Natural killer cell (primary cell): ENCODE data around the gene HAAO. TPM values are rescaled to one million over a fixed set of nuclear protein-coding genes. Genes with fewer than 3 reads are reported as not detected.

ENCODE experiments used
- ATAC-seq, 3 donors: fragments of 150-1000 bp in 2 of 3; fragments of 200-7000 bp in 1 of 3; cut with Tn5 transposase; 1 replicate in 1 of 3; 2 replicates in 2 of 3; pipeline ENCODE4 v1.10.0; 2021; ENCODE audit warnings: mild to moderate bottlenecking in 2 of 3, moderate library complexity in 2 of 3
- DNase-seq, 2 donors: peaks; one replicate each; pipeline versions ENCODE4 v3.0.0 to v3.0.0-alpha.2; 2013 to 2021; ENCODE audit warnings: mixed read lengths in 1 of 2
- H3K27ac ChIP-seq: one replicate; pipeline ENCODE4 v1.5.1; 2013; ENCODE audit warnings: mild to moderate bottlenecking, low read length
- H3K27me3 ChIP-seq: one replicate; pipeline ENCODE4 v1.6.1; 2013; ENCODE audit warnings: low read length; ENCODE audit not compliant: control insufficient read depth, insufficient read depth
- H3K36me3 ChIP-seq: one replicate; pipeline ENCODE4 v1.6.1; 2013; ENCODE audit warnings: low read length; ENCODE audit not compliant: control insufficient read depth, insufficient read depth
- H3K4me1 ChIP-seq: one replicate; pipeline ENCODE4 v1.6.1; 2013; ENCODE audit warnings: low read length; ENCODE audit not compliant: control insufficient read depth, insufficient read depth
- H3K4me3 ChIP-seq: one replicate; pipeline ENCODE4 v1.5.1; 2013; ENCODE audit warnings: low read length
- H3K9me3 ChIP-seq: one replicate; pipeline ENCODE4 v1.6.1; 2013; ENCODE audit warnings: low read length; ENCODE audit not compliant: control insufficient read depth, insufficient read depth
- H3K27ac Mint-ChIP-seq, 2 donors: one replicate each; pipeline ENCODE4 v1.8.0; 2022; ENCODE audit warnings: mild to moderate bottlenecking in 2 of 2, mixed read lengths in 2 of 2, moderate library complexity in 1 of 2
- H3K27me3 Mint-ChIP-seq, 2 donors: one replicate each; pipeline ENCODE4 v1.8.0; 2022; ENCODE audit warnings: low read depth in 2 of 2, mixed read lengths in 2 of 2
- H3K36me3 Mint-ChIP-seq: one replicate; pipeline ENCODE4 v1.8.0; 2022; ENCODE audit warnings: mixed read lengths
- H3K4me1 Mint-ChIP-seq, 2 donors: one replicate each; pipeline ENCODE4 v1.8.0; 2022; ENCODE audit warnings: mixed read lengths in 2 of 2
- H3K4me3 Mint-ChIP-seq: one replicate; pipeline ENCODE4 v1.8.0; 2022; ENCODE audit warnings: mild to moderate bottlenecking, moderate library complexity, mixed read lengths
- H3K9me3 Mint-ChIP-seq, 2 donors: one replicate each; pipeline ENCODE4 v1.8.0; 2022; ENCODE audit warnings: mixed read lengths in 2 of 2
- WGBS: methylation state at CpG from one replicate; pipeline ENCODE4 v1.1.7; 2013; ENCODE audit warnings: missing lambda C conversion rate; ENCODE audit not compliant: insufficient coverage; 5-methylcytosine and 5-hydroxymethylcytosine counted together
- intact Hi-C: fragments of 100-400 bp; cut with micrococcal nuclease; formaldehyde crosslinking; loops from one replicate; pipeline ENCODE4 v1.14.2; 2022
- total RNA-seq, 4 donors: library from RNA; stranded (reverse); fragments of 120-200 nt in 1 of 4; gene quantifications; one replicate each; pipeline versions ENCODE4 v1.2.3 to v1.2.4, GENCODE V29; 2013 to 2022
- TF ChIP-seq, protein P1 (sequence below): fragments of 200-600 bp; IDR thresholded peaks from one replicate; pipeline ENCODE4 v1.8.0; 2022; ENCODE audit warnings: antibody characterized with exemption

Gene HAAO
- total RNA-seq, 3 donors from 2014 or later (not counting 1 experiment from before 2014, with no cell fraction given): 0.35 to 1.3 (median 0.68) TPM

DNA sequence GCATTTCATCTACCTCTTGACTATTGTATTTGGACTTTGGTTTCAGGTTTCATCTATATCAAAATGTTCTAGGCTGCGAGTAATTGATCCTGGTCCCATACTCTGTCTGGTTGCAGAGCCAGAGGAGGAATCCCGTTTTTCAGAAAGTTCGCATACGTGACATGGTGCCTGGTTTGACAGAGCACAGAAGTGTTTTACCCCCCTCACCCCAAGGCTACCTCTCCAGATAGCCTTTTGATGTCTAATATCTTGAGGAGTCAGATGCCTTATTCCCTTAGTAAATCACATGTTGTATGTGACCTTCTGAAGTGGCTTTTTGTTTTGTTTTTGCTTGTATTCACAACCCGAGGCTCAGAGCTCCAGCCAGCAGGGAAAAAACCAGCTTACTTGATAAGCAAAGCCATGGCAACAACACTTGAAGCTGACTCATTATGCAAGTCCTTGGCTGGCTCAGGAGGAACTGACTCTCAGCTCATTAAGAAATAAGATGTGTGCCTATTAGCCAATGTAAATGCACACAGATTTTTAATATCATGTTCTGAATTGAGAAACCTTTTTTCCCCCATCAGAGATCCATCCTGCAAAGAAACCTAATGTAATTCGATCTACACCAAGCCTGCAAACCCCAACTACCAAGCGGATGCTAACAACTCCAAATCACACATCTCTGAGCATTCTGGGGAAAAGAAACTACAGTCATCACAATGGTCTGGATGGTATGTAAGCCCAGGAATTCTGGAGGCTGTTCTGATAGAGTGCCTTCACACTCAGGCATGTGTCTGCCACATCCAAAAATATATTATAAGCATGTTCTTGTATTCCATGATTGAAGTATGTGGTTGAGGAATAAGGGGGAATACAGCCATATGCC, 69.8 kb downstream of the HAAO start:
- Histone ChIP-seq H3K4me1 (no peaks in the 10 kb centered on the region), H3K36me3 (no peaks in the 10 kb centered on the region), H3K27me3 (no peaks in the 10 kb centered on the region), H3K9me3 (no peaks in the 10 kb centered on the region), H3K4me3 (no peak overlapping the region), H3K27ac (no peak overlapping the region)
- no peaks in the 10 kb centered on the region for H3K36me3 Mint-ChIP-seq
- intact Hi-C loops: no loop called here
- peak in 1 of 2 donors; percentile 18 for DNase-seq
- TF ChIP-seq, protein P1, sequence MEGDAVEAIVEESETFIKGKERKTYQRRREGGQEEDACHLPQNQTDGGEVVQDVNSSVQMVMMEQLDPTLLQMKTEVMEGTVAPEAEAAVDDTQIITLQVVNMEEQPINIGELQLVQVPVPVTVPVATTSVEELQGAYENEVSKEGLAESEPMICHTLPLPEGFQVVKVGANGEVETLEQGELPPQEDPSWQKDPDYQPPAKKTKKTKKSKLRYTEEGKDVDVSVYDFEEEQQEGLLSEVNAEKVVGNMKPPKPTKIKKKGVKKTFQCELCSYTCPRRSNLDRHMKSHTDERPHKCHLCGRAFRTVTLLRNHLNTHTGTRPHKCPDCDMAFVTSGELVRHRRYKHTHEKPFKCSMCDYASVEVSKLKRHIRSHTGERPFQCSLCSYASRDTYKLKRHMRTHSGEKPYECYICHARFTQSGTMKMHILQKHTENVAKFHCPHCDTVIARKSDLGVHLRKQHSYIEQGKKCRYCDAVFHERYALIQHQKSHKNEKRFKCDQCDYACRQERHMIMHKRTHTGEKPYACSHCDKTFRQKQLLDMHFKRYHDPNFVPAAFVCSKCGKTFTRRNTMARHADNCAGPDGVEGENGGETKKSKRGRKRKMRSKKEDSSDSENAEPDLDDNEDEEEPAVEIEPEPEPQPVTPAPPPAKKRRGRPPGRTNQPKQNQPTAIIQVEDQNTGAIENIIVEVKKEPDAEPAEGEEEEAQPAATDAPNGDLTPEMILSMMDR: no peak
- 63% methylated on average over 5 of the region's 7 CpGs for WGBS
- H3K9me3 Mint-ChIP-seq: no peaks in the 10 kb centered on the region
- H3K4me3 Mint-ChIP-seq: no peak overlapping the region
- H3K27me3 Mint-ChIP-seq: no peaks in the 10 kb centered on the region
- H3K4me1 Mint-ChIP-seq: no peaks in the 10 kb centered on the region
- H3K27ac Mint-ChIP-seq: no peak overlapping the region
- ATAC-seq: peak in 1 of 3 donors; percentile 49

DNA sequence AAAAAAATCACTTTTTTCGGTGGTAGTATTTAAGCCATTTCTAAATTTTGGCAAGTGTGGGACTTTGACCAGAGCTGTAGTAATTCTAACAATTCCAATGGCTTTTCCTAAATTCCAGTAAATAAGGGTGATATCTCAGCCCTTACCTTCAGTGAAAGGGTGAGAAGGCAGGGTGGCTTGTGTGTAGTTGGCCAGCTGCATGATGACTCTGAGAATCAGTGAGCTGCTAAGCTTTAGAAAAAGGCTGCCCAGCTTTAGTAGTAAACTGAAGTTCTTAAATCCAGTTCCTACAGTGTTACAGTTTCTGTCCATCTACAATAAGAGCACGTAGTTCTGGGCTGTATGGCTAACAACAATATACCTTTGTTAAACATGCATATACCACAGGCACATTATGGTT, 70.5 kb downstream of the HAAO start:
- intact Hi-C loops: no loop called here
- Mint-ChIP-seq H3K9me3 (no peaks in the 10 kb centered on the region), H3K36me3 (no peaks in the 10 kb centered on the region), H3K27me3 (no peaks in the 10 kb centered on the region), H3K4me1 (no peaks in the 10 kb centered on the region), H3K4me3 (no peak overlapping the region), H3K27ac (no peak overlapping the region)
- Histone ChIP-seq H3K36me3 (no peaks in the 10 kb centered on the region), H3K4me3 (no peak overlapping the region), H3K27ac (no peak overlapping the region), H3K4me1 (no peaks in the 10 kb centered on the region), H3K9me3 (no peaks in the 10 kb centered on the region), H3K27me3 (no peaks in the 10 kb centered on the region)
- 100% methylated on average over 1 of the region's 2 CpGs for WGBS
- TF ChIP-seq, protein P1: no peak
- ATAC-seq: no peak
- DNase-seq: no peak

Other genes with a start within 250 kb of the HAAO start
- gene MTA3, start 224.0 kb downstream of the HAAO start, total RNA-seq: 10 to 100 TPM; 19.4 to 25.0 (median 21.5) TPM
- 1 to 10 TPM in 1 of 3 donors, under 1 TPM in 2; 0.19 to 2.7 (median 0.41) TPM for gene OXER1, start 28.4 kb downstream of the HAAO start, total RNA-seq